HAP-1 (cell line): ENCODE data around the gene MCF2L.
A peak's percentile ranks its signal among the peaks of the same experiment; 100 is the strongest.
"Not testable (repeated sequence)": the region's sequence is repeated elsewhere in the genome, so short reads cannot be mapped to it uniquely, and the experiment has no call there.

Experiments used
- DNase-seq, 2 experiments: peaks; one replicate each; pipeline ENCODE4 v3.0.0-alpha.2; 2016 to 2020; ENCODE audit warnings: low spot score in 2 of 2
- H3K27me3 ChIP-seq: fragments of 250-450 bp; sonication (Bioruptor Pico); 2 replicates; pipeline ENCODE4 v1.5.1; 2020; ENCODE audit warnings: low read depth, mild to moderate bottlenecking, moderate library complexity
- H3K36me3 ChIP-seq: fragments of 250-450 bp; sonication (Bioruptor Pico); replicated peaks from 2 replicates; pipeline ENCODE4 v1.5.1; 2020; ENCODE audit warnings: mild to moderate bottlenecking
- H3K4me1 ChIP-seq: fragments of 250-450 bp; sonication (Bioruptor Pico); 2 replicates; pipeline ENCODE4 v1.5.1; 2020; ENCODE audit warnings: mild to moderate bottlenecking
- H3K4me3 ChIP-seq: fragments of 250-450 bp; sonication (Bioruptor Pico); 2 replicates; pipeline ENCODE4 v1.5.1; 2020; ENCODE audit warnings: mild to moderate bottlenecking, moderate library complexity
- H3K9me3 ChIP-seq: fragments of 250-450 bp; sonication (Bioruptor Pico); 2 replicates; pipeline ENCODE4 v1.5.1; 2020; ENCODE audit warnings: mild to moderate bottlenecking, moderate library complexity
- in situ Hi-C: fragments of 300-500 bp; cut with MboI; formaldehyde crosslinking; loops from 3 replicates; pipeline ENCODE4 v1.14.3; 2020; ENCODE audit warnings: low sequenced_read_pairs, inconsistent platforms, mixed read lengths

The MCF2L gene

DNA sequence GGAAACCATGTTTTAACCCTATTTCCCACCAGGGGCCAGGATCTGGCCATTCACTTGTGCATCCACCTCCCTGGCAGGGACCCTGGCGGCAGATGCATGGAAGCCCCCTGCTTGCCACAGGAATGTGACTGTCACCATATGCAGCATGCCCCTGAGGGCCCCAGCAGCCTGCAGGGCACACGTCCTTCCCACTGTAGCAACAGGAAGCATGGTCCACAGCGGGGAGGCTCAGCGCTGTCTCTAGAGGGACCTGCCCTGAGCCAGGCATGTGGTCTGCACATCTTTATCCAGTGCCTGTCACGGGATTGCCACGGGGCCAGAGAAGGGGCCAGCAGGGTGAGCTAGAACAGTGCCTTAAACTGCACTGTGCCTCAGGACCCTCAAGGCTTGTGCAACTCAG lies 34.9 kb upstream of the MCF2L start:
- no peak for DNase-seq
- Histone ChIP-seq H3K36me3 (no peaks in the 10 kb centered on the region), H3K27me3 (peaks cover 2% of the 10 kb centered on the region; the same call in 1 of the 2 replicates), H3K4me1 (no peaks in the 10 kb centered on the region), H3K4me3 (no peak overlapping the region), H3K9me3 (no peaks in the 10 kb centered on the region)
- in situ Hi-C loops, result loop anchor here (25.0 kb wide), 1 partner anchor 453 kb away; no protein-coding TSS in a partner anchor

DNA sequence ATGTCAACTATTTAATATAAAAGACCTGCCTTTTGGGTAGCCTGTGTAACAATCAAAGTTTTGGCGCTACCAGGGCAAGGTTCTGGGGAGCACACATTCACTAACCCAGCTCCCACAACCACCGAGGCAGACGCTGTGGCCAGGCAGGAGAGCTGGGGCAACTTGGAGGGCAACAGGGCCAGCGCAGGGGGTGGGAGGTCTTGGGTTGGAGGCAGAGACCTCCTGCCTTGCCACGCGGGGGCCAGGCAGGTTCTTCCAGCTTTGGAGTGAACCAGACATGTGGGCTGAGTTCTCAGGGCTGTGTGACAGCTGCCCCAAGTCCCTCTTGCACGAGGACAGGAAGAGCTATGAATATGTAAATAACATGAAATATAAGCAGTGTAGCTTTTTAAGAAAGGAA lies 30.3 kb upstream of the MCF2L start:
- no peaks in the 10 kb centered on the region for H3K27me3 ChIP-seq
- H3K4me1 ChIP-seq, result peaks cover 3% of the 10 kb centered on the region
- peaks cover 7% of the 10 kb centered on the region; the same call in 1 of the 2 replicates for H3K9me3 ChIP-seq
- no peak overlapping the region for H3K4me3 ChIP-seq
- no peaks in the 10 kb centered on the region for H3K36me3 ChIP-seq
- DNase-seq, result no peak
- in situ Hi-C loops, result loop anchor here (25.0 kb wide), 1 partner anchor 449 kb away; no protein-coding TSS in a partner anchor

- no peak for DNase-seq
- no peaks in the 10 kb centered on the region for H3K36me3 ChIP-seq
- H3K9me3 ChIP-seq, result peaks cover 7% of the 10 kb centered on the region; the same call in 1 of the 2 replicates
- H3K4me1 ChIP-seq, result peaks cover 3% of the 10 kb centered on the region
- no peaks in the 10 kb centered on the region for H3K27me3 ChIP-seq
- H3K4me3 ChIP-seq, result no peak overlapping the region
- in situ Hi-C loops, result loop anchor here (25.0 kb wide), 1 partner anchor 447 kb away; no protein-coding TSS in a partner anchor
Measured at GRCh38 chr13:112940236-112940635, 28.8 kb upstream of the MCF2L start.

DNA sequence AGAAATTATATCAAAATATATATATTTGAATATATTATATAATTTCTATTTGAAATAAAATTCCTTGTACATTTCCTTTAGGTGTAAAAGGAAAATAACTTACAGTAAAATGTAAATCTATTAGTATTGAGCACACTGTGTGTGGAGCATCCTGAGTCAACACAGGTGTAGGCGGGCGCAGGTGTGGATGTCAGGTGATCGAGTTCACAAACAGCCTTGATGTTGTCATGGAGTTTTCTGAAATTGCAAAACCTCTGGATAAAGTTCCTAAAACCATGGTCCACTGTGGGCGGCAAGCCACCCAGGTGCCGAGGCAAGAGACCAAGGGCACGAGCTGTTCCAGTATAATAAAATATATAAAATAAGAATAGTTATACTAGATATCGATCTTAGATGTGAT lies 27.7 kb upstream of the MCF2L start:
- no peaks in the 10 kb centered on the region for H3K27me3 ChIP-seq
- no peak for DNase-seq
- H3K4me3 ChIP-seq, result no peak overlapping the region
- H3K36me3 ChIP-seq, result no peaks in the 10 kb centered on the region
- H3K9me3 ChIP-seq, result peaks cover 7% of the 10 kb centered on the region; the same call in 1 of the 2 replicates
- in situ Hi-C loops, result loop anchor here (25.0 kb wide), 1 partner anchor 446 kb away; no protein-coding TSS in a partner anchor
- peaks cover 3% of the 10 kb centered on the region for H3K4me1 ChIP-seq

- not testable (repeated sequence) for H3K27me3 ChIP-seq, H3K4me1 ChIP-seq, H3K9me3 ChIP-seq, H3K4me3 ChIP-seq, H3K36me3 ChIP-seq
- DNase-seq, result peak in 1 of 2 experiments; percentile 55
- in situ Hi-C loops, result loop anchor here (25.0 kb wide), 1 partner anchor 446 kb away; no protein-coding TSS in a partner anchor
Measured at GRCh38 chr13:112941765-112942164, 27.2 kb upstream of the MCF2L start.

DNA sequence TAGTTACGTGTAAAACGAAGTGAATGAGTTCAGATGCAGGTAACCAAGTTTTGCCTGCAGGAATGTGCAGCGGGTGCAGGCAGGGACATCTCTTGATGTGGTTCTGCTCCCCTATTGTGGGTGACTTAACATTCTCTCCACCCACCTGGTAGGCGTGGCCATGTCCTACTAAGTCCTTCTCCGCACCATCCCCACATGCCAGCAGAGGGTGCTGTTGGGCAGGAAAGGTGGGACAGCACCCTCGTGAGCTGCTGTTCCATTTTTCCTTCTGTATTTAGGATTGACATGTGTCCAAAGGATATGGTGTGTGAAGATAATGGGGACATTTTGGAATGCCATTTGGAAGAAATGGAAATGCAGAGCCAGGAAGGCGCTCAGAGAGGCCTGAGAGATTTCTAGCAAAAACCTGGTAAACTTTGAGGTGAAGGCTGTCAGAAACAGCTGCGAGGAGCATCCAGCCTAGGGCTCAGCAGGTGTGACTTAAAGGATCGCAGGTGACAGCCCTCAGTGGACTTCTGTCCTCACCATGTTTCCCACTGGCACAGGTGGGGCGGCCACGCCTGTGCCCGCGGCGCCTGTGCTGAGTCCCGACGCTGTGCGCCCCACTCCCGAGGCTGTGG lies 26.2 kb upstream of the MCF2L start:
- in situ Hi-C loops, result loop anchor here (25.0 kb wide), 1 partner anchor 445 kb away; no protein-coding TSS in a partner anchor
- H3K4me3 ChIP-seq, result peak overlapping the region; percentile 40
- peaks cover 7% of the 10 kb centered on the region; the same call in 1 of the 2 replicates for H3K9me3 ChIP-seq

GRCh38 chr13:112943309-112944125 lies 25.5 kb upstream of the MCF2L start:
- peaks cover 3% of the 10 kb centered on the region for H3K4me1 ChIP-seq
- in situ Hi-C loops, result loop anchor here (25.0 kb wide), 1 partner anchor 444 kb away; no protein-coding TSS in a partner anchor
- H3K9me3 ChIP-seq, result peaks cover 7% of the 10 kb centered on the region; the same call in 1 of the 2 replicates
- peak overlapping the region; percentile 40 for H3K4me3 ChIP-seq
- DNase-seq, result peak; percentile 57 to 78
- no peaks in the 10 kb centered on the region for H3K36me3 ChIP-seq
- no peaks in the 10 kb centered on the region for H3K27me3 ChIP-seq

More for the DNA sequence above, 26.2 kb upstream of the MCF2L start:
- H3K4me1 ChIP-seq, result peaks cover 3% of the 10 kb centered on the region
- H3K36me3 ChIP-seq, result no peaks in the 10 kb centered on the region
- DNase-seq, result peak; percentile 95 to 100
- no peaks in the 10 kb centered on the region for H3K27me3 ChIP-seq

DNA sequence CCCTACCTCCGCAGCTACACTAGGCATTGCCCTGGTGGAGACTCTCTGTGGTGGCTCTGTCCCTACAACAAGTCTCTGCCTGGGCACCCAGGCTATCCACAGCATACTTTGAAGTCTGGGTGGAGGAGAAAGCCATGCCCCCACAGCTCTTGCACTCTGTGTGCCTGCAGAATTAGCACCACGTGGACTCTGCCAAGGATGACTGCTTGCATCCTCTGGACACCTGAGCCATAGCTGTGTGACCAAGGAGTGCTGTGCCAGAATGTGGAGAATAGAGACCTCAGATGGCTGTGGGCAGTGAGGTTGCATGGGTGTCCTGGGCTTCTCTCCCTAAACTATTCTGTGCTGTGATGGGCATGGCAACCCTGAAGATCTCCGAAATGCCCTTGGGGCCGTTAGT lies 21.2 kb upstream of the MCF2L start:
- Histone ChIP-seq H3K36me3 (no peaks in the 10 kb centered on the region), H3K9me3 (no peaks in the 10 kb centered on the region; the same call in 1 of the 2 replicates), H3K4me1 (peaks cover 3% of the 10 kb centered on the region), H3K4me3 (no peak overlapping the region), H3K27me3 (peaks cover 12% of the 10 kb centered on the region)
- in situ Hi-C loops, result loop anchor here (25.0 kb wide), 1 partner anchor 440 kb away; no protein-coding TSS in a partner anchor
- no peak for DNase-seq

- Histone ChIP-seq H3K4me3 (no peak overlapping the region), H3K27me3 (peaks cover 12% of the 10 kb centered on the region), H3K9me3 (no peaks in the 10 kb centered on the region; the same call in 1 of the 2 replicates), H3K36me3 (no peaks in the 10 kb centered on the region), H3K4me1 (no peaks in the 10 kb centered on the region)
- no peak for DNase-seq
- in situ Hi-C loops, result no loop called here
Measured at GRCh38 chr13:112951674-112952371, 17.2 kb upstream of the MCF2L start.

- no peaks in the 10 kb centered on the region for H3K36me3 ChIP-seq
- DNase-seq, result no peak
- in situ Hi-C loops, result no loop called here
- no peaks in the 10 kb centered on the region for H3K4me1 ChIP-seq
- peaks cover 12% of the 10 kb centered on the region for H3K27me3 ChIP-seq
- H3K9me3 ChIP-seq, result no peaks in the 10 kb centered on the region; the same call in 1 of the 2 replicates
- no peak overlapping the region for H3K4me3 ChIP-seq
Measured at GRCh38 chr13:112952759-112953551, 16.1 kb upstream of the MCF2L start.

DNA sequence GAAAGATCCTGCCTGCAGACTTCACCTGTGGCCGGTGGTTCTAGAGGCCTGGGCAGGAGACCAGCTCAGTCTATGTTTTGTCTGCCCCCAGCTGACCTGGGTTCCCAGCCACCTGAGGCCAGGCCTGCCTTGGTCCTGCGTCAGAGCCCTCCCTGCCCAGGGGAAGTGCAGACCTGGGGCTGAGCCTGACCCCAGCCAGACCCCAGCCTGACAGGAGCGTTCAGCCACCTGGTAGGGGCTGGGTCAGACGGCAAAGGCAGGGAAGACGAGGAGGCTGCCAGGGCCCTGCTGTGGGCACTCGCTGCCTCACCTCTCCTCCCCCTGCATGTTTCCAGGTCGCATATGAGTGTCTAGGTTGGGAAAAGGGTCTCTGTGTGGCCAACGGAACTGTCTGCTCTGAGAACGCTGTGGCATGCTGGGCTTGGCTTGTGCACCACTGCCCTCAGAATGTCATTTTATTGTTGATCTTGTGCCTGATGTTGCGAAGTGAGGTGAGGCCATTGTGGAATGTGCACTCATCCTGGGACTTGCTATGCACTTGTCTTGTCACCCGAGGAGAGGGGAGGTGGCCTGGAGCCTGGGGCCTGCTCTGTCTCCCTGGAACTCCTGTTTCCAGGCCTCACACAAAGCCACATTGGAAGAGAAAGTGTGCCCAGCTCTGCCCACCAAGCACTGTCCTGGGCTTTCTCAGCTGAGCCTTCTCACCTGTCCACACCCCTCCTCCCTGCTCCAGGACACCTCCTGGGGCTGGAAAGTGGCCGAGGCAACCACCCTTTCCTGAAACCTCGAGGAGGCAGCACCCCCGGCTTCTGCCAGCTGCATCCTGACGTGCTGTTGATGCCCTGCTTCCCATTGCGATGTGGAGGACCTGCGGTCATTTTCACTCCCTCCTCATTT lies 15.2 kb upstream of the MCF2L start:
- Histone ChIP-seq H3K4me3 (no peak overlapping the region), H3K9me3 (no peaks in the 10 kb centered on the region; the same call in 1 of the 2 replicates), H3K36me3 (no peaks in the 10 kb centered on the region), H3K27me3 (peaks cover 12% of the 10 kb centered on the region), H3K4me1 (no peaks in the 10 kb centered on the region)
- no peak for DNase-seq
- in situ Hi-C loops, result no loop called here
